ENCODE measurements around the gene ADAMTS19.
A peak's percentile ranks its signal among the peaks of the same experiment; 100 is the strongest.

The ADAMTS19 gene

GRCh38 chr5:129716235-129716634, 256.1 kb downstream of the ADAMTS19 start:
- no peak overlapping the region for H3K4me3 ChIP-seq (replicated peaks; ENCODE audit: low read depth, low read length)
- DNase-seq (ENCODE audit: low read depth): no peak
- TF ChIP-seq, protein P1, sequence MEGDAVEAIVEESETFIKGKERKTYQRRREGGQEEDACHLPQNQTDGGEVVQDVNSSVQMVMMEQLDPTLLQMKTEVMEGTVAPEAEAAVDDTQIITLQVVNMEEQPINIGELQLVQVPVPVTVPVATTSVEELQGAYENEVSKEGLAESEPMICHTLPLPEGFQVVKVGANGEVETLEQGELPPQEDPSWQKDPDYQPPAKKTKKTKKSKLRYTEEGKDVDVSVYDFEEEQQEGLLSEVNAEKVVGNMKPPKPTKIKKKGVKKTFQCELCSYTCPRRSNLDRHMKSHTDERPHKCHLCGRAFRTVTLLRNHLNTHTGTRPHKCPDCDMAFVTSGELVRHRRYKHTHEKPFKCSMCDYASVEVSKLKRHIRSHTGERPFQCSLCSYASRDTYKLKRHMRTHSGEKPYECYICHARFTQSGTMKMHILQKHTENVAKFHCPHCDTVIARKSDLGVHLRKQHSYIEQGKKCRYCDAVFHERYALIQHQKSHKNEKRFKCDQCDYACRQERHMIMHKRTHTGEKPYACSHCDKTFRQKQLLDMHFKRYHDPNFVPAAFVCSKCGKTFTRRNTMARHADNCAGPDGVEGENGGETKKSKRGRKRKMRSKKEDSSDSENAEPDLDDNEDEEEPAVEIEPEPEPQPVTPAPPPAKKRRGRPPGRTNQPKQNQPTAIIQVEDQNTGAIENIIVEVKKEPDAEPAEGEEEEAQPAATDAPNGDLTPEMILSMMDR (IDR thresholded peaks at IDR 0.05; ENCODE audit: low read length, missing control alignments): no peak

DNA sequence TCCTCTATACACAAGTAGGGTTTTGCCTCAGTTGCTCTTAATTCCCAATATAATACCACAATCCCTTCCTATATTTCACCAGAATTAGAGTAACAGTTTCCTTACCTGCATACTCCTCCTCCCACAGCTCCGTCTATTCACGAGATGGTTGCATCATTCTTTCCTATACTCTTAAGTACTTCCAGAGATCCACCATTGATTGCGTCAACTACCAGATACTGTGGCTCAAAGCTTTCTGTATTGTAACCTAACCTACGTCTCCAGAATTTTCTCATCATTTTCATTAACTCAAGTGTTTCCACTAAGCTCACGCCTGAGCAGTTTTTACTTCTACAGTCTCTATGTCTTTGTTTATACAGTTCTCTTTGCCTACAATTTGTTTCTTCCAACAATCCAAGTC, 256.6 kb downstream of the ADAMTS19 start:
- DNase-seq (ENCODE audit: low read depth): no peak
- TF ChIP-seq, protein P1 (IDR thresholded peaks at IDR 0.05; ENCODE audit: low read length, missing control alignments): no peak
- no peak overlapping the region for H3K4me3 ChIP-seq (replicated peaks; ENCODE audit: low read depth, low read length)

- TF ChIP-seq, protein P1 (IDR thresholded peaks at IDR 0.05; ENCODE audit: low read length, missing control alignments): no peak
- no peak for DNase-seq (ENCODE audit: low read depth)
These were observed 257.7 kb downstream of the ADAMTS19 start for GRCh38 chr5:129717751-129718310.

GRCh38 chr5:129718471-129719090, 258.5 kb downstream of the ADAMTS19 start:
- DNase-seq (ENCODE audit: low read depth): peak; percentile 9
- TF ChIP-seq, protein P1 (IDR thresholded peaks at IDR 0.05; ENCODE audit: low read length, missing control alignments): no peak
- H3K4me3 ChIP-seq (replicated peaks; ENCODE audit: low read depth, low read length): no peak overlapping the region

More at GRCh38 chr5:129717751-129718310, 257.7 kb downstream of the ADAMTS19 start:
- H3K4me3 ChIP-seq (replicated peaks; ENCODE audit: low read depth, low read length): no peak overlapping the region

DNA sequence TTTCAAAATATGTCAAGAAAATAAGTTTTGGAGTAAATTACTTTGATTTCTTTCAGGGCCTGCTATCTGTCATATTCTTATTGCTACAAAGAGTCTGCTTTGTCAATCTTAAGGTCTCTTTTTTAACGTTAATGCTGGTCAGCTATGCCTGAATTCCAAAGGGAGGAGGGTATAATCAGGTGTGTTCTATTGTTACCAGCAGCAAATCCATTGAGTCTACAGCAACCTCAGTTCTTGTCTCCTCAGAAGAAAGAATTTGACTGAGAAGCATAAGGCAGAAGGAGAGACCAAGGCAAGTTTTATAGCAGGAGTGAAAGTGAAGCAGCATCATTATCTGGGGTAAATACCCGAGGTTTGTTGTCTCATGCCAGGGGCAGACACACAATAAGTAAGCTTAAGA, 264.1 kb downstream of the ADAMTS19 start:
- TF ChIP-seq, protein P1 (IDR thresholded peaks at IDR 0.05; ENCODE audit: low read length, missing control alignments): no peak
- no peak for DNase-seq (ENCODE audit: low read depth)
- no peak overlapping the region for H3K4me3 ChIP-seq (replicated peaks; ENCODE audit: low read depth, low read length)

DNA sequence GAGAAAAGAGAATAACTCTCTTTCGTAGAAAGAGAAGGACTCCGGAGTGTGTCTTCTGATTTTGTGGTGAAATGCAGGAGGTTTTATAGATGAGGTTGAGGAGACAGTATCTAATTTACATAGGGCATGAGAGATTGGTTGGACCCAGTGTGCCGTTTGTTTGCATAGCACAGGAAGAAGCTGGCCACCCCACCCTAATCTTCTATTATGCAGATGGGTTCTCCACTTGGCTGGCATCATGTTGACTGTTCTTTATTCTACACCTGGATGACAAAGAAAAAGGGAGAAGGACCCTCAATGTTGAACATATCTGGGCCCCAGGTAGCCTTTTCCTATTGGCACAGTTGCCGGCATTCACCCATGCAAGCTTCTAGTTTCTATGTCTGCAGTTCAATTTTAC, 264.5 kb downstream of the ADAMTS19 start:
- TF ChIP-seq, protein P1 (IDR thresholded peaks at IDR 0.05; ENCODE audit: low read length, missing control alignments): no peak
- DNase-seq (ENCODE audit: low read depth): no peak
- H3K4me3 ChIP-seq (replicated peaks; ENCODE audit: low read depth, low read length): no peak overlapping the region

DNA sequence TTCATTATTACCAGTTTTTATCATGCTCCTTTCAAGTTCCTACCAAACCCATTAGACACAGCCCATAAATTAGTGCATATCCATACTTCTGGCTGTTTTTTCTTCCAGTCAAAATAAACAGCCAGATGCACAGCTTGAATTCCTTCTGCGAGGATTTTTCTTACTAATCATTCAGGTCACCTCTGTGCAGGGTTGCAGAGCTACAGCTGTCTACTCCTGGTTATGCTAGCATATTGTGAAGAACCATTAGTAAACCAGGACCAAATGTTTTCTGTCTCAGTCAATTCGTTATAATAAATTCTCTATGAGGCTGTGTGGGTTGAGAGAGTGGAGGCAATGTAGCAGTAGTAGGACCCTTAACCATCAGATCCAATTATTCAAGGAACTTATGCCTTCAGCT, 279.7 kb downstream of the ADAMTS19 start:
- no peak overlapping the region for H3K4me3 ChIP-seq (replicated peaks; ENCODE audit: low read depth, low read length)
- no peak for DNase-seq (ENCODE audit: low read depth)
- TF ChIP-seq, protein P1 (IDR thresholded peaks at IDR 0.05; ENCODE audit: low read length, missing control alignments): no peak
